CD14-positive monocyte (primary cell): ENCODE measurements around the gene NTRK3. TPM values are rescaled to one million over a fixed set of nuclear protein-coding genes. Genes with fewer than 3 reads are reported as not detected.

ENCODE experiments used
- DNase-seq, 3 donors: peaks; one replicate each; pipeline ENCODE4 v3.0.0-alpha.2; 2011 to 2022
- H2AFZ ChIP-seq: 2 replicates; pipeline ENCODE4 v1.6.0; 2012; ENCODE audit warnings: mild to moderate bottlenecking, low read depth, low read length, inconsistent platforms; ENCODE audit not compliant: insufficient read depth, poor library complexity, severe bottlenecking
- H3K27ac ChIP-seq, 2 donors: 1 replicate in 1 of 2; 2 replicates in 1 of 2; pipeline ENCODE4 v1.5.1; 2012 to 2013; ENCODE audit warnings: low read length in 2 of 2, control low read depth in 1 of 2, inconsistent platforms in 1 of 2, low read depth in 1 of 2, mild to moderate bottlenecking in 1 of 2
- H3K27me3 ChIP-seq, 2 donors: one replicate each; pipeline versions ENCODE4 v1.6.0 to v1.6.1; 2011 to 2013; ENCODE audit warnings: low read length in 2 of 2; ENCODE audit not compliant: control insufficient read depth in 2 of 2, insufficient read depth in 2 of 2
- H3K36me3 ChIP-seq, 2 donors: replicated peaks in 1 of 2; 1 replicate in 1 of 2; 2 replicates in 1 of 2; pipeline versions ENCODE4 v1.5.1 to v1.6.1; 2012 to 2013; ENCODE audit warnings: low read length in 2 of 2, control low read depth in 1 of 2, inconsistent platforms in 1 of 2, mild to moderate bottlenecking in 1 of 2; ENCODE audit not compliant: insufficient read depth in 2 of 2, control insufficient read depth in 1 of 2
- H3K4me1 ChIP-seq, 2 donors: 1 replicate in 1 of 2; 2 replicates in 1 of 2; pipeline versions ENCODE4 v1.5.1 to v1.6.1; 2012 to 2013; ENCODE audit warnings: low read length in 2 of 2, control low read depth in 1 of 2, inconsistent platforms in 1 of 2, mild to moderate bottlenecking in 1 of 2, moderate library complexity in 1 of 2; ENCODE audit not compliant: insufficient read depth in 2 of 2, control insufficient read depth in 1 of 2
- H3K4me2 ChIP-seq: replicated peaks from 2 replicates; pipeline ENCODE3; 2012; ENCODE audit warnings: low read length, moderate library complexity, mild to moderate bottlenecking; ENCODE audit not compliant: poor library complexity, severe bottlenecking; ENCODE audit errors: extremely low read depth
- H3K4me3 ChIP-seq, 3 experiments: fragments of 200-600 bp in 1 of 3; sonication (generic) in 1 of 3; replicated peaks in 1 of 3; 1 replicate in 2 of 3; 2 replicates in 1 of 3; pipeline ENCODE4 v1.5.1; 2011 to 2013; ENCODE audit warnings: low read length in 3 of 3, mild to moderate bottlenecking in 3 of 3, control low read depth in 2 of 3, low read depth in 2 of 3, inconsistent platforms in 1 of 3, moderate library complexity in 1 of 3
- H3K79me2 ChIP-seq: 2 replicates; pipeline ENCODE4 v1.6.0; 2012; ENCODE audit warnings: mild to moderate bottlenecking, control low read depth, inconsistent platforms, low read length, moderate library complexity; ENCODE audit not compliant: insufficient read depth
- H3K9ac ChIP-seq: 2 replicates; pipeline ENCODE4 v1.6.0; 2017; ENCODE audit warnings: low read length, mild to moderate bottlenecking; ENCODE audit not compliant: insufficient read depth, poor library complexity, severe bottlenecking
- H3K9me3 ChIP-seq, 2 donors: replicated peaks in 1 of 2; 1 replicate in 1 of 2; 2 replicates in 1 of 2; pipeline versions ENCODE4 v1.5.1 to v1.6.1; 2012 to 2013; ENCODE audit warnings: low read length in 2 of 2, control low read depth in 1 of 2; ENCODE audit not compliant: control insufficient read depth in 1 of 2, insufficient read depth in 1 of 2
- H4K20me1 ChIP-seq: 2 replicates; pipeline ENCODE4 v1.6.0; 2012; ENCODE audit warnings: mild to moderate bottlenecking, low read length, control low read depth, moderate library complexity; ENCODE audit not compliant: insufficient read depth
- H3K27ac Mint-ChIP-seq, 7 donors: one replicate each; pipeline ENCODE4 v1.8.0; 2020; ENCODE audit warnings: mild to moderate bottlenecking in 7 of 7, mixed read lengths in 7 of 7, moderate library complexity in 6 of 7, inconsistent platforms in 2 of 7
- H3K27me3 Mint-ChIP-seq, 3 donors: one replicate each; pipeline ENCODE4 v1.8.0; 2021 to 2022; ENCODE audit warnings: low read depth in 3 of 3, mild to moderate bottlenecking in 3 of 3, mixed read lengths in 3 of 3, moderate library complexity in 3 of 3, inconsistent platforms in 1 of 3
- H3K36me3 Mint-ChIP-seq, 2 donors: one replicate each; pipeline ENCODE4 v1.8.0; 2020; ENCODE audit warnings: mixed read lengths in 2 of 2, inconsistent platforms in 1 of 2, mild to moderate bottlenecking in 1 of 2
- H3K4me1 Mint-ChIP-seq: one replicate; pipeline ENCODE4 v1.8.0; 2020; ENCODE audit warnings: mild to moderate bottlenecking, mixed read lengths
- H3K4me3 Mint-ChIP-seq, 2 donors: one replicate each; pipeline ENCODE4 v1.8.0; 2020; ENCODE audit warnings: mild to moderate bottlenecking in 2 of 2, mixed read lengths in 2 of 2, moderate library complexity in 1 of 2
- H3K9me3 Mint-ChIP-seq, 7 donors: one replicate each; pipeline ENCODE4 v1.8.0; 2020 to 2022; ENCODE audit warnings: mixed read lengths in 7 of 7, mild to moderate bottlenecking in 6 of 7, moderate library complexity in 6 of 7, inconsistent platforms in 2 of 7
- WGBS: methylation state at CpG from one replicate; pipeline ENCODE4 v1.1.5; 2013; ENCODE audit warnings: missing lambda C conversion rate; ENCODE audit not compliant: insufficient coverage; 5-methylcytosine and 5-hydroxymethylcytosine counted together
- intact Hi-C, 2 donors: fragments of 100-400 bp; cut with micrococcal nuclease; formaldehyde crosslinking; loops; one replicate each; pipeline versions ENCODE4 v1.15.0 to v1.15.1; 2023
- polyA plus RNA-seq, 3 donors: library from polyadenylated mRNA; depleted of rRNA in 1 of 3; unstranded in 2 of 3; stranded (reverse) in 1 of 3; fragments of 300-500 nt in 2 of 3; fragments of >200 nt in 1 of 3; fragmentation: Illumina TruSeq in 2 of 3; gene quantifications; 1 replicate in 2 of 3; 2 replicates in 1 of 3; pipeline ENCODE4 v1.2.3, GENCODE V29; 2012 to 2021
- TF ChIP-seq, protein P1 (sequence below): fragments of 200-600 bp; IDR thresholded peaks from one replicate; pipeline ENCODE4 v1.8.0; 2022; ENCODE audit warnings: antibody characterized with exemption, mild to moderate bottlenecking

NTRK3 gene
- polyA plus RNA-seq, 3 donors: not detected

DNA sequence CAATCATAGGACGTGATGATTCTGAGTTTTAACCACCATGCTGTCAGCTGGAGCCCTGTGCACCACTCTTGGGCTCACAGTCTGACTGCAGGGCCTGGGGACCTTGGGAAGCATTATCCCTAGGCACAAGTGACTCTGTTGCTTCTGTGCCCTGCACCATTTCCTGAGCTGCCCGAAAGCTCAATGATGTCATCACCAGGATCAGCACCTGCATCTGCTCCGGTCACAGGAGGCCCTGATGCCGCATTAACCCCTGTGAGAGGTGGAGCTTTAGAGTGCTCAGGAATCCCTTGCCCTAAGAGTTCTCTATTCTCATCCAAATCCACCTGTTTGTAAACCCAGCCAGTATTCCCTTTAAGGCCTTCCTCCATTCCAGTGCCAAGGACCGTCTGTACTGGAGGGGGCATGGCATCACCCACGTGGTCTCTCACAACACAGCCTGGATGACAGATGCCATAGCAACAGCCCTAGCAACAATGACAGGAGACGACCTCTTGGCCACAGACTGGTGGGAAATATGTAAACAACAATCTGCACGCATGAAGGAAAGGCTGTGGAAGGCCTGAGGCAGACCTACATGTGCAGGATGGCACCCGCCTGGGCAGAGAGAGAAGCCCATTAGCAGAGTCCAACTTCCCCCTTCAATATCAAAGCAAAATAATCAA, 37.9 kb downstream of the NTRK3 start:
- Histone ChIP-seq H3K9ac (no peak overlapping the region), H3K27ac (no peak overlapping the region), H3K27me3 (no peaks in the 10 kb centered on the region), H3K36me3 (no peaks in the 10 kb centered on the region), H3K9me3 (peaks cover 0 to 2% of the 10 kb centered on the region in 2 donors), H3K4me1 (no peaks in the 10 kb centered on the region), H3K4me2 (no peak overlapping the region), H3K79me2 (no peaks in the 10 kb centered on the region), H3K4me3 (no peak overlapping the region), H4K20me1 (no peaks in the 10 kb centered on the region), H2AFZ (no peak overlapping the region)
- 50% methylated on average over 5 of the region's 9 CpGs for WGBS
- Mint-ChIP-seq H3K27me3 (peaks cover 0 to 7% (median 2%) of the 10 kb centered on the region in 3 donors), H3K4me3 (no peak overlapping the region), H3K9me3 (peaks cover 0 to 4% (median 1%) of the 10 kb centered on the region in 7 donors), H3K27ac (no peak overlapping the region), H3K4me1 (no peaks in the 10 kb centered on the region), H3K36me3 (no peaks in the 10 kb centered on the region)
- no peak for DNase-seq
- intact Hi-C loops: no loop called here
- TF ChIP-seq, protein P1, sequence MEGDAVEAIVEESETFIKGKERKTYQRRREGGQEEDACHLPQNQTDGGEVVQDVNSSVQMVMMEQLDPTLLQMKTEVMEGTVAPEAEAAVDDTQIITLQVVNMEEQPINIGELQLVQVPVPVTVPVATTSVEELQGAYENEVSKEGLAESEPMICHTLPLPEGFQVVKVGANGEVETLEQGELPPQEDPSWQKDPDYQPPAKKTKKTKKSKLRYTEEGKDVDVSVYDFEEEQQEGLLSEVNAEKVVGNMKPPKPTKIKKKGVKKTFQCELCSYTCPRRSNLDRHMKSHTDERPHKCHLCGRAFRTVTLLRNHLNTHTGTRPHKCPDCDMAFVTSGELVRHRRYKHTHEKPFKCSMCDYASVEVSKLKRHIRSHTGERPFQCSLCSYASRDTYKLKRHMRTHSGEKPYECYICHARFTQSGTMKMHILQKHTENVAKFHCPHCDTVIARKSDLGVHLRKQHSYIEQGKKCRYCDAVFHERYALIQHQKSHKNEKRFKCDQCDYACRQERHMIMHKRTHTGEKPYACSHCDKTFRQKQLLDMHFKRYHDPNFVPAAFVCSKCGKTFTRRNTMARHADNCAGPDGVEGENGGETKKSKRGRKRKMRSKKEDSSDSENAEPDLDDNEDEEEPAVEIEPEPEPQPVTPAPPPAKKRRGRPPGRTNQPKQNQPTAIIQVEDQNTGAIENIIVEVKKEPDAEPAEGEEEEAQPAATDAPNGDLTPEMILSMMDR: no peak

DNA sequence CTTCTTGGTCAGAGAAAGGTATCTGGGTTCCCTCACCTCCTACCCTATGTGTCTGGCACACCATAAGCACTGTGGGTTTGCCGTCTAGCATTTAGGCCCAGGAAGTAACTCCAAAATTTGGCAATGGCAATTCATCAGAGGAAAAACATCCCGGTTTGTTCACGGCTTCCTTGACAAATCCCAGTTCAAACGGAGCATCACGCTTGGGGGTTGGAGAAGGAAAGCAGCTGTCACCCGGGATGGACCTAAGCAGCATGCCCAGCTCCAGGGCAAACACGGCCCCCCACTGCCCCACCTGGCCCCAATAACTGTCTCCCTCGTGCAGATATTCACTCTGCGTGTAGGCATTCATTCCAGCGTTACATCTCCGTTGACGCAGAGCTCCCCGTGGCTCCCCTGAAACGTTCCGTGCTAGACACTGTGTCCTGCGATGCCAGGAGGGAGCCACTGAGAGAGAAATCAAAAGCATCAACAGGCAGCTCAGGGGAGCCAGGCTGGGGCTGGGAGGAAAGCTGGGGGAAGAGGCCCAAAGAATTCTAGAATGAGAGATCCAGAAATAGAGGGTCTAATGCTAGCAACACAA, 41.4 kb downstream of the NTRK3 start:
- Mint-ChIP-seq H3K9me3 (peaks cover 0 to 4% (median 1%) of the 10 kb centered on the region in 7 donors), H3K27ac (no peak overlapping the region), H3K36me3 (no peaks in the 10 kb centered on the region), H3K4me1 (no peaks in the 10 kb centered on the region), H3K4me3 (no peak overlapping the region), H3K27me3 (peaks cover 0 to 4% (median 2%) of the 10 kb centered on the region in 3 donors)
- H3K9me3 ChIP-seq: peaks cover 0 to 2% of the 10 kb centered on the region in 2 donors
- no peak for DNase-seq
- H3K36me3 ChIP-seq: no peaks in the 10 kb centered on the region
- H2AFZ ChIP-seq: no peak overlapping the region
- no peaks in the 10 kb centered on the region for H3K27me3 ChIP-seq
- H4K20me1 ChIP-seq: no peaks in the 10 kb centered on the region
- intact Hi-C loops: no loop called here
- no peak overlapping the region for H3K27ac ChIP-seq
- H3K9ac ChIP-seq: no peak overlapping the region
- 82% methylated on average over 15 of the region's 16 CpGs for WGBS
- TF ChIP-seq, protein P1: no peak
- H3K4me1 ChIP-seq: no peaks in the 10 kb centered on the region
- H3K4me2 ChIP-seq: no peak overlapping the region
- H3K4me3 ChIP-seq: no peak overlapping the region
- H3K79me2 ChIP-seq: no peaks in the 10 kb centered on the region
